BLaER1 (cell line): ENCODE results near the gene CYP4F12.

Source experiments
- H3K27ac ChIP-seq: shearing (Covaris generic); formaldehyde crosslinking; 2 replicates; pipeline ENCODE4 v1.8.1; 2022
- H3K27me3 ChIP-seq: shearing (Covaris generic); formaldehyde crosslinking; 2 replicates; pipeline ENCODE4 v1.8.1; 2022
- H3K36me3 ChIP-seq: shearing (Covaris generic); formaldehyde crosslinking; 2 replicates; pipeline ENCODE4 v1.8.1; 2022
- H3K4me1 ChIP-seq: shearing (Covaris generic); formaldehyde crosslinking; 2 replicates; pipeline ENCODE4 v1.8.1; 2022
- H3K4me2 ChIP-seq: shearing (Covaris generic); formaldehyde crosslinking; 2 replicates; pipeline ENCODE4 v1.8.1; 2022
- H3K4me3 ChIP-seq: shearing (Covaris generic); formaldehyde crosslinking; 2 replicates; pipeline ENCODE4 v1.8.1; 2022
- H3K9ac ChIP-seq: shearing (Covaris generic); formaldehyde crosslinking; 2 replicates; pipeline ENCODE4 v1.8.1; 2022
- H3K9me3 ChIP-seq: shearing (Covaris generic); formaldehyde crosslinking; 2 replicates; pipeline ENCODE4 v1.8.1; 2022
- H4K20me1 ChIP-seq: shearing (Covaris generic); formaldehyde crosslinking; 2 replicates; pipeline ENCODE4 v1.8.1; 2022
- Cebpa-rat ChIP-seq: shearing (Covaris generic); IDR thresholded peaks from 2 replicates; pipeline ENCODE4 v1.8.1; 2022

CYP4F12 gene

DNA sequence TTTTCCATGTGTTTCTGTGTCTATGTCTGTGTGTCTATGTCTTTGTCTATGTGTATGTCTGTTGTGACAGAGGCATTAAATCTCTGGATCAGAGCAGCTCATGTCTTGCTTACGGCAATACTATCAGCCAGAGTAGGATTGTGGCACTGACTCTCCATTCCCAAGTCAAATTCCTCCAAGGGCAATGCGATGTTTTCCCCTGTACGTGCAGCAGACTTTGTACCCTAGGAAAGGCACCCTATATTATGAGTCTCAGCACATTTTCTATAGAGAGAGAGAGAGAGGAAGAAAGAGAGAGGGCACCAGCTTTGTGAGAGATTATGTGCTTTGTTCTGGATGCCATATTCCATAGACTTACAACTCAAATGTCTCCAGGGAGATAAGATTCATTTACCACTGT is 21.1 kb upstream of the CYP4F12 start:
- Histone ChIP-seq H4K20me1 (no peaks in the 10 kb centered on the region), H3K36me3 (no peaks in the 10 kb centered on the region), H3K4me1 (no peaks in the 10 kb centered on the region), H3K4me2 (no peak overlapping the region), H3K27me3 (no peaks in the 10 kb centered on the region), H3K9me3 (no peaks in the 10 kb centered on the region), H3K27ac (no peak overlapping the region), H3K9ac (no peak overlapping the region), H3K4me3 (no peak overlapping the region)
- TF ChIP-seq Cebpa-rat: no peak

DNA sequence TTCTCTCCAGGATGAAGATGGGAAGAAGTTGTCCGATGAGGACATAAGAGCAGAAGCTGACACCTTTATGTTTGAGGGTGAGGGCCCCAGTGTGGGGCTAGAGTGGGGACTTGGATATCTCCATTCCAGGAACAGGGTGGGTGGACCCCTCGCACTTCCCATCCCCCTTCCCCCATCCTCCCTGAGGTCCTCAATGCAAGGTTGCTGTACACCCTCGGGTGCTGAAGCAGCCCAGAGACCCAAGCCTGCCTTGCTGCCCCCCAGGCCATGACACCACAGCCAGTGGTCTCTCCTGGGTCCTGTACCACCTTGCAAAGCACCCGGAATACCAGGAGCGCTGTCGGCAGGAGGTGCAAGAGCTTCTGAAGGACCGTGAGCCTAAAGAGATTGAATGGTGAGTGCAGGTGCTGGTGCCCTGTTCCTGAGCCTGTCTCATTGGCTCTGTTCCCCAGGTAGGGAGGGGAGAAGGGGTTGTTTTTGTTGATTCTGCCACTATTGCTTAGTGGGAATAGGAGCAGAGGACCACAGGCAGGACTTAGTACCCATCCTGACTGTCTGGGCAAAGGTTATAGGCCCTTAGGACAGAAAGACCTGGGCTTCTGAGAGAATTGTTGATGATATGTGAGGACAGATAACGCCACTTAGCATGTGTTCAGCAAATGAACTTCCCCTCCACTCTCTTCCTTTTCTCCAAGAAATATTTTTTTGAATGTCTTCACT is 20.2 kb upstream of the CYP4F12 start:
- Histone ChIP-seq H3K4me2 (no peak overlapping the region), H4K20me1 (no peaks in the 10 kb centered on the region), H3K9me3 (no peaks in the 10 kb centered on the region), H3K36me3 (no peaks in the 10 kb centered on the region), H3K4me1 (no peaks in the 10 kb centered on the region), H3K9ac (no peak overlapping the region), H3K27ac (no peak overlapping the region), H3K4me3 (no peak overlapping the region), H3K27me3 (no peaks in the 10 kb centered on the region)
- TF ChIP-seq Cebpa-rat: no peak

DNA sequence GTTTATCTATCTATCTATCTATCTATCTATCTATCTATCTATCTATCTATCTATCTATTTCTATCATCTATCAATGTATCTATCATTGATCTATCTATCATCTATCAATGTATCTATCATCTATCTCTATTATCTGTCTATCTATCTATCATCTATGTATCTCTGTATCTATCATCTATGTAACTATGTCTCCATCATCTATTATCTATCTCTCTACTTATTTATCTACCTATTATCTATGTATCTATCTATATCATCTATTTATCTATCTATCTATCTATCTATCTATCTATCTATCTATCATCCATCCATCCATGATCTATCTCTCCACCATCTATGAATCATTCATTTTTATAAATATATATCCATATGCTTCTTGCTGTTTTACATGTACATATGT is 16.4 kb upstream of the CYP4F12 start:
- no peak for TF ChIP-seq Cebpa-rat
- Histone ChIP-seq H3K27me3 (no peaks in the 10 kb centered on the region), H3K36me3 (no peaks in the 10 kb centered on the region), H4K20me1 (no peaks in the 10 kb centered on the region), H3K4me2 (no peak overlapping the region), H3K27ac (no peak overlapping the region), H3K9ac (no peak overlapping the region), H3K4me1 (no peaks in the 10 kb centered on the region), H3K9me3 (no peaks in the 10 kb centered on the region), H3K4me3 (no peak overlapping the region)

DNA sequence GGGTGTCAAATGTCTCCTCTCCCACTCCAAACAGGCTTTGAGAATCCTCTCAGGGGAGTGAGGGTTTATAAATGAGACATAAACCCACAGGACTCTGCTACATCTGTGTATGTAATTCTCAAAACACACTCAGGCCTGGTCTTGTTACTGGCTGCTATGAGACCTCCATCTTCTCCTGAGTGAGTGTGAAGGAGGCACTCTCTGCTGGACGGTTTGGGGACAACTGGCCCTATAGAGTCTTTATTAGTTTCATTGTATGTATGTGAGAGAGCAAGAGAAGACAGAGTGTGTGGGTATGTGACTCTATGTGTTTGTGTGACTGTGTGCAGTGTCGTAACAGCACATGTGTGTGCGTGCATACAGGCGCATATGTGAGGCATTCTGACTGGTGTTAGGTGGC is 9.6 kb upstream of the CYP4F12 start:
- H4K20me1 ChIP-seq: no peaks in the 10 kb centered on the region
- no peaks in the 10 kb centered on the region for H3K27me3 ChIP-seq
- no peaks in the 10 kb centered on the region for H3K36me3 ChIP-seq
- H3K4me3 ChIP-seq: no peak overlapping the region
- H3K27ac ChIP-seq: no peak overlapping the region
- no peaks in the 10 kb centered on the region for H3K9me3 ChIP-seq
- H3K9ac ChIP-seq: no peak overlapping the region
- H3K4me2 ChIP-seq: no peak overlapping the region
- TF ChIP-seq Cebpa-rat: no peak
- no peaks in the 10 kb centered on the region for H3K4me1 ChIP-seq

DNA sequence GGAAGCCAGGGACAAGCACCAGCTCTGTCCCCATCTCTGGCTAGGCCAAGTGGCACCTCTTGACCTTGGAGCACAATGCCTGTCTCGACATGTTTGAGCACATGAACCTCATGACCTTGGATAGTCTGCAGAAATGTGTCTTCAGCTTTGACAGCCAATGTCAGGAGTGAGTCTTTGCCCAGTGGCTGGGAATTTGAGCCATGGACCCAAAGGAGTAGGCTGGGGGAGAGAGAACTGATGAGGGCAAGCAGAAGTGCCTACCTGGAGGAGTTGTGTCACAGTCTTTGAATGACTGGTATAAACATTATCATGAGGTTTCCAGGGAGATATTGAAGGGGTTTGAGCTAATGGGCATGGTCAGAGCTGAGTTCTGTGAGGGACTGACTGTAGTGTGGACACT is 6.7 kb upstream of the CYP4F12 start:
- Histone ChIP-seq H3K4me2 (no peak overlapping the region), H3K9ac (no peak overlapping the region), H3K27me3 (no peaks in the 10 kb centered on the region)

DNA sequence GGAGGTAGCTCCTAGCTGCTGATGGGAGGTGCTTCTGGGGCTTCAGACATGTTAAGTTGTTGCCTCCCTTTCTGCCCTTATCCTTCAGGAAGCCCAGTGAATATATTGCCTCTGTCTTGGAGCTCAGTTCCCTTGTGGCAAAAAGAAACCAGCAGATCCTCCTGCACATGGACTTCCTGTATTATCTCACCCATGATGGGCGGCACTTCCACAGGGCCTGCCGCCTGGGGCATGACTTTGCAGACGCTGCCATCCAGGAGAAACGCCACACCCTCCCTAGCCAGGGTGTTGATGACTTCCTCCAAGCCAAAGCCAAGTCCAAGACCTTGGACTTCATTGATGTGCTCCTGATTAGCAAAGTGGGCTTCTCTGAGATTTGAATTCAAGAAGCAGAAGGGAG is 6.0 kb upstream of the CYP4F12 start:
- TF ChIP-seq Cebpa-rat: no peak
- no peak overlapping the region for H3K4me3 ChIP-seq
- H4K20me1 ChIP-seq: no peaks in the 10 kb centered on the region
- H3K9ac ChIP-seq: no peak overlapping the region
- no peak overlapping the region for H3K4me2 ChIP-seq
- no peaks in the 10 kb centered on the region for H3K27me3 ChIP-seq
- no peak overlapping the region for H3K27ac ChIP-seq
- H3K9me3 ChIP-seq: no peaks in the 10 kb centered on the region
- no peaks in the 10 kb centered on the region for H3K36me3 ChIP-seq
- no peaks in the 10 kb centered on the region for H3K4me1 ChIP-seq

More for the DNA sequence above, 6.7 kb upstream of the CYP4F12 start:
- no peak overlapping the region for H3K4me3 ChIP-seq
- TF ChIP-seq Cebpa-rat: no peak
- H3K27ac ChIP-seq: no peak overlapping the region
- H3K9me3 ChIP-seq: no peaks in the 10 kb centered on the region
- no peaks in the 10 kb centered on the region for H3K36me3 ChIP-seq
- H4K20me1 ChIP-seq: no peaks in the 10 kb centered on the region
- no peaks in the 10 kb centered on the region for H3K4me1 ChIP-seq

DNA sequence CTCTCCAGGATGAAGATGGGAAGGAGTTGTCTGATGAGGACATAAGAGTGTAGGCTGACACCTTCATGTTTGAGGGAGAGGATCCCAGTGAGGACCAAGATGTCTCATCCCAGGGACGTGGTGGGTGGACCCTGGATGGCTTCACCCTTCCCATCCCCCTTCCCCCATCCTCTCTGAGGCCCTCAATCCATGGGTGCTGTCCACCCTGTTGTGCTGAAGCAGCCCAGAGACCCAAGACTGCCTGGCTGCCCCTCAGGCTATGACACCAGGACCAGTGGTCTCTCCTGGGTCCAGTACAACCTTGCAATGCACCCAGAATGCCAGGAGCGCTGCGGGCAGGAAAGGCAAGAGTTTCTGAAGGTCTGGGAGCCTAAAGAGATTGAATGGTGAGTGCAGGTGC is 3.4 kb upstream of the CYP4F12 start:
- H4K20me1 ChIP-seq: no peaks in the 10 kb centered on the region
- no peak for TF ChIP-seq Cebpa-rat

DNA sequence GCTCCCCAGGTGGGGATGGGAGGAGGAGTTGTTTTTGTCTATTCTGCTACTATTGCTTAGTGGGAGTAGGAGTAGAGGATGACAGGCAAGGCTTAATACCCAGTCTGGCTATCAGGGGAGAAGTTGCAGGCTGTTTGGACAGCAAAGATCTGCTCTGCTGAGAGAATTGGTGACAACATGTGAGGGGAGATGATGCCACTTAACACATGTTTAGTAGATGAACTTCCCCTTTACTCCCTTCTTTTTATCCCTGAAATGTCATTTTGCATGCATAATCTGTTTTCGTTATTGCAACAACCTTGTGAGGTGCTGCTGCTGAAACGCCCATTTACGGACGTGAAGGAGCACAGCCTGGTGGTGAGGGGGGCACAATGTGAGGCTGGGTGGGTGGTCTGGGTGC is 3.0 kb upstream of the CYP4F12 start:
- no peak overlapping the region for H3K4me3 ChIP-seq
- no peaks in the 10 kb centered on the region for H3K27me3 ChIP-seq
- H3K27ac ChIP-seq: no peak overlapping the region
- 0 out of 2 replicates have a peak, but pooled peaks cover 7% of the 10 kb centered on the region for H3K4me1 ChIP-seq
- no peak overlapping the region for H3K9ac ChIP-seq
- no peaks in the 10 kb centered on the region for H4K20me1 ChIP-seq
- H3K9me3 ChIP-seq: no peaks in the 10 kb centered on the region
- no peak for TF ChIP-seq Cebpa-rat
- no peak overlapping the region for H3K4me2 ChIP-seq
- H3K36me3 ChIP-seq: no peaks in the 10 kb centered on the region

More for the DNA sequence above, 3.4 kb upstream of the CYP4F12 start:
- no peak overlapping the region for H3K9ac ChIP-seq
- 0 out of 2 replicates have a peak, but pooled peaks cover 7% of the 10 kb centered on the region for H3K4me1 ChIP-seq
- H3K4me3 ChIP-seq: no peak overlapping the region
- H3K27me3 ChIP-seq: no peaks in the 10 kb centered on the region
- no peak overlapping the region for H3K4me2 ChIP-seq
- H3K36me3 ChIP-seq: no peaks in the 10 kb centered on the region
- no peaks in the 10 kb centered on the region for H3K9me3 ChIP-seq
- H3K27ac ChIP-seq: no peak overlapping the region

DNA sequence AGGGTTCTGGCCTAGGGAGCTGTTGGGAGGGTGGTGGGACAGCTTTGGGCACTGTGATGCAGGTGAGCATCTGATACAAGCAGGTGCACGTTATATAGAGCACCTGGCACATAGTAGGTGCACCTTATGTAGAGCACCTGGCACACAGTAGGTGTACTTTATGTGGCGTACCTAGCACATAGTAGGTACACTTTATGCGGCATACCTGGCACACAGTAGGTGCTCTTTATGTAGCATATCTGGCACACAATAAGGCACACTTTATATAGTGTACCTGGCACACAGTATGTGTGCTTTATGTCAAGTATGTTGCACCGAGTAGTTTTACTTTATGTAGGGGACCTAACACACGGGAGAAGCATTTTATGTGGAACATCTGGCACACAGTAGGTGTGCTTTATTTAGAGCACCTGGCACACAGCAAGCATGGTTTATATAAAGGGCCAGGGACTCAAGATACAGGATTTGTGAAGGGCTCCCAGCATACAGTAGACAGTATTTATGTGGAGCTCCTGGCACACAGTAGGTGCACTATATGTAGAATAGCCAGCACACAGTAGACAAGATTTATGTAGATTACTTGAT is 1.6 kb upstream of the CYP4F12 start:
- Histone ChIP-seq H3K36me3 (no peaks in the 10 kb centered on the region), H3K4me1 (0 out of 2 replicates have a peak, but pooled peaks cover 7% of the 10 kb centered on the region), H3K9me3 (no peaks in the 10 kb centered on the region), H4K20me1 (no peaks in the 10 kb centered on the region), H3K27me3 (no peaks in the 10 kb centered on the region), H3K27ac (no peak overlapping the region), H3K9ac (no peak overlapping the region), H3K4me3 (no peak overlapping the region), H3K4me2 (no peak overlapping the region)
- TF ChIP-seq Cebpa-rat: no peak

DNA sequence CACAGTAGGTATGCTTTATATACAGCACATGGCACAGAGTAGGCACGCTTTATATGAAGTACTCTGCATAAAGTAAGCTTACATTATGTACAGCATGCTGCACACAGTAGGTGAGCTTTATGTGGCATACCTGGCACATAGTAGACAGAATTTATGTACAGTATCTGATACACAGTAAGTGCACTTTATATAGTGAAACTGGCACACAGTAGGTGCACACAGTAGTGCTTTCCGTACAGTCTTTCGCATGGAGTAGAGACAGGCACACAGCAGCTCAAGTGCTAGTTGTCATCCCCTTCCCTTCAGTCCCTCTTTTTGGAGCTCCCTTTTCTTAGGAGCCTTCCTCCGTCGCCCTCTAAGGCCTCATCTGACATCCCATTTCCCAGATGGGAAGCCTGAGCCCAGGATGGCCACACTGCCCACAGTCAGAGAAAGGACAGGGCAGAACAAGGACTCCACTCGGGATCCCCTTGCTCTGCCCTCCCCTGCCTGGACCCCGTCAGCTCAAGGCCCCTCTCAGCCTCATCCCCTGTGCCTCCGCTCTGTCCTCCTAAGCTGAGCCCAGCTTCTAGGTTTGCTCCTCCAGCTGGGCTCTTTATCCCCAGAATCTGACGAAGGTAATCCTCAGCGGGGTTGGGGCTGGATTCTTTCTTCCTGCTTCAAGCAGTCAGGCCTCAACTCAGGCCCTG is 852 bp upstream of the CYP4F12 start:
- Histone ChIP-seq H3K36me3 (no peaks in the 10 kb centered on the region), H3K27me3 (no peaks in the 10 kb centered on the region), H3K4me3 (no peak overlapping the region), H4K20me1 (no peaks in the 10 kb centered on the region), H3K27ac (no peak overlapping the region), H3K4me2 (no peak overlapping the region), H3K4me1 (0 out of 2 replicates have a peak, but pooled peaks cover 7% of the 10 kb centered on the region), H3K9ac (no peak overlapping the region), H3K9me3 (no peaks in the 10 kb centered on the region)
- no peak for TF ChIP-seq Cebpa-rat
